22Rv1 (cell line): ENCODE measurements around the gene ATF1.

Source experiments
- CTCF ChIP-seq: fragments of 450-650 bp; IDR thresholded peaks from 2 replicates; pipeline ENCODE4 v1.5.1; 2017; ENCODE audit warnings: mild to moderate bottlenecking
- ZFX ChIP-seq: fragments of 450-650 bp; IDR thresholded peaks from 2 replicates; pipeline ENCODE4 v1.6.1; 2017; ENCODE audit warnings: antibody characterized with exemption, borderline replicate concordance

DNA sequence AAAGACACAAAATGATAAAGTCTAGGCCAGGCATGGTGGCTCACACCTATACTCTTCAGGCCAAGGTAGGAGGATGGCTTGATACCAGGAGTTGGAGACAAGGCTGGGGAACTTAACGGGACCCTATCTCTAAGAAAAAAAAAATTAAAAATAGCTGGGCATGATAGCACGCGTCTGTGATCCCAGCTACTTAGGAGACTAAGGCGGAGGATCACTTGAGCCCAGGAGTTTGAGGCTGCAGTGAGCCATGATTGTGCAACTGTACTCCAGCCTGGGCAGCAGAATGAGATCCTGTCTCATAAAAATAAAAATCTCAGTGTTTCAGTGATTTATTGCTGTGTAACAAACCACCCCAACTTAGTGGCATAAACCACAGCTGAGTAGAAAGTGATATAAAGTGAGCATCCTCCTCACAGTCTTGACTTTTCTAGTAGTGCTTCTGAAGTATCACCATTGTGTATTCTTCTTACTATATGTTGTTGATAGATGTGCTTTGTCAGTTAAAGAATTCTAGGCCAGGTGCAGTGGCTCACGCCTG lies 10.6 kb upstream of the ATF1 start:
- TF ChIP-seq CTCF (no peak), ZFX (no peak)
